Vagina (tissue), 2 donors: Measurements from ENCODE around the gene PTPRD.

Experiments
- POLR2A ChIP-seq, 2 donors: fragments of 450-650 bp; IDR thresholded peaks; one replicate each; pipeline ENCODE4 v1.6.1; 2017; ENCODE audit warnings: antibody characterized with exemption in 2 of 2, mild to moderate bottlenecking in 2 of 2, moderate library complexity in 2 of 2
- TF ChIP-seq, protein P1 (sequence below), 3 experiments: fragments of 450-650 bp in 2 of 3; fragments of 200-600 bp in 1 of 3; sonication (generic) in 1 of 3; IDR thresholded peaks; one replicate each; pipeline ENCODE4 v1.5.1; 2017 to 2019; ENCODE audit warnings: antibody characterized with exemption in 3 of 3, mild to moderate bottlenecking in 2 of 3, moderate library complexity in 2 of 3

DNA sequence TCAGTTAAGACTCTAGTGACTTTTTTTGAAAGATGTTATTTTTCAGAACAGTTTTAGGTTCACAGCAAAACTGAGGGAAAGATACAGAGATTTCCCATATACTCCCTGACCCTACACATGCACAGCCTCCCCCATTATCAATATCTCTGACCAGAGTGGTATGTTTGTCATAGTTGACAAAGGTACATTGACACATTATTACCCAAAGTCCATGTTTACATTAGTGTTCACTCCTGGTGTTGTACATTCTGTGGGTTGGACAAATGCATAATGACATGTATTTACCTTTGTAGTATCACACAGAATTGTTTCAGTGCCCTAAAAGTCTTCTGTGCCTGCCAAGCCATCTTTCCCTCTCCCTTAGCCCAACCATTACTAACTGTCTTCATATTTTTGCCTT is 2342.6 kb downstream of the PTPRD start:
- no peak for TF ChIP-seq POLR2A (IDR thresholded peaks at IDR 0.05)
- TF ChIP-seq, protein P1, sequence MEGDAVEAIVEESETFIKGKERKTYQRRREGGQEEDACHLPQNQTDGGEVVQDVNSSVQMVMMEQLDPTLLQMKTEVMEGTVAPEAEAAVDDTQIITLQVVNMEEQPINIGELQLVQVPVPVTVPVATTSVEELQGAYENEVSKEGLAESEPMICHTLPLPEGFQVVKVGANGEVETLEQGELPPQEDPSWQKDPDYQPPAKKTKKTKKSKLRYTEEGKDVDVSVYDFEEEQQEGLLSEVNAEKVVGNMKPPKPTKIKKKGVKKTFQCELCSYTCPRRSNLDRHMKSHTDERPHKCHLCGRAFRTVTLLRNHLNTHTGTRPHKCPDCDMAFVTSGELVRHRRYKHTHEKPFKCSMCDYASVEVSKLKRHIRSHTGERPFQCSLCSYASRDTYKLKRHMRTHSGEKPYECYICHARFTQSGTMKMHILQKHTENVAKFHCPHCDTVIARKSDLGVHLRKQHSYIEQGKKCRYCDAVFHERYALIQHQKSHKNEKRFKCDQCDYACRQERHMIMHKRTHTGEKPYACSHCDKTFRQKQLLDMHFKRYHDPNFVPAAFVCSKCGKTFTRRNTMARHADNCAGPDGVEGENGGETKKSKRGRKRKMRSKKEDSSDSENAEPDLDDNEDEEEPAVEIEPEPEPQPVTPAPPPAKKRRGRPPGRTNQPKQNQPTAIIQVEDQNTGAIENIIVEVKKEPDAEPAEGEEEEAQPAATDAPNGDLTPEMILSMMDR (IDR thresholded peaks at IDR 0.05): no peak
